Mucosa of stomach (tissue), 1 donor: ENCODE measurements around the gene SERPINA1.

Source experiments
- H3K27me3 ChIP-seq: one replicate; pipeline ENCODE4 v1.7.0; 2013; ENCODE audit warnings: mild to moderate bottlenecking, low read length; ENCODE audit not compliant: control insufficient read depth, insufficient read depth
- H3K36me3 ChIP-seq: one replicate; pipeline ENCODE4 v1.7.0; 2013; ENCODE audit warnings: low read length; ENCODE audit not compliant: control insufficient read depth, insufficient read depth
- H3K4me1 ChIP-seq: one replicate; pipeline ENCODE4 v1.7.0; 2013; ENCODE audit warnings: mild to moderate bottlenecking, low read length; ENCODE audit not compliant: control insufficient read depth, insufficient read depth
- H3K4me3 ChIP-seq: one replicate; pipeline ENCODE4 v1.7.0; 2013; ENCODE audit warnings: low read length
- H3K9ac ChIP-seq: one replicate; pipeline ENCODE4 v1.7.0; 2013; ENCODE audit warnings: mild to moderate bottlenecking, low read length, moderate library complexity
- H3K9me3 ChIP-seq: one replicate; pipeline ENCODE4 v1.7.0; 2013; ENCODE audit warnings: mild to moderate bottlenecking, low read length, moderate library complexity; ENCODE audit not compliant: control insufficient read depth
- donor health status: Pancreatic carcinoma.

SERPINA1 gene

GRCh38 chr14:94387051-94388026, 1.1 kb downstream of the SERPINA1 start:
- Histone ChIP-seq H3K9me3 (no peaks in the 10 kb centered on the region), H3K27me3 (no peaks in the 10 kb centered on the region), H3K4me1 (peaks cover 23% of the 10 kb centered on the region), H3K9ac (no peak overlapping the region), H3K36me3 (no peaks in the 10 kb centered on the region), H3K4me3 (no peak overlapping the region)

GRCh38 chr14:94386085-94387031, 2.0 kb downstream of the SERPINA1 start:
- Histone ChIP-seq H3K4me3 (no peak overlapping the region), H3K9me3 (no peaks in the 10 kb centered on the region), H3K9ac (no peak overlapping the region), H3K4me1 (peaks cover 23% of the 10 kb centered on the region), H3K27me3 (no peaks in the 10 kb centered on the region), H3K36me3 (no peaks in the 10 kb centered on the region)

GRCh38 chr14:94385553-94386057, 2.8 kb downstream of the SERPINA1 start:
- Histone ChIP-seq H3K9me3 (no peaks in the 10 kb centered on the region), H3K27me3 (no peaks in the 10 kb centered on the region), H3K4me3 (no peak overlapping the region), H3K9ac (no peak overlapping the region), H3K36me3 (no peaks in the 10 kb centered on the region), H3K4me1 (peaks cover 15% of the 10 kb centered on the region)

- H3K9me3 ChIP-seq: no peaks in the 10 kb centered on the region
Measured at GRCh38 chr14:94384342-94384741, 4.1 kb downstream of the SERPINA1 start.

GRCh38 chr14:94383777-94384176, 4.6 kb downstream of the SERPINA1 start:
- Histone ChIP-seq H3K4me1 (peaks cover 5% of the 10 kb centered on the region), H3K9me3 (no peaks in the 10 kb centered on the region), H3K27me3 (no peaks in the 10 kb centered on the region), H3K36me3 (no peaks in the 10 kb centered on the region), H3K9ac (no peak overlapping the region), H3K4me3 (no peak overlapping the region)

More at GRCh38 chr14:94384342-94384741, 4.1 kb downstream of the SERPINA1 start:
- no peaks in the 10 kb centered on the region for H3K27me3 ChIP-seq
- peaks cover 8% of the 10 kb centered on the region for H3K4me1 ChIP-seq
- no peak overlapping the region for H3K9ac ChIP-seq
- no peak overlapping the region for H3K4me3 ChIP-seq
- no peaks in the 10 kb centered on the region for H3K36me3 ChIP-seq

- H3K4me3 ChIP-seq: no peak overlapping the region
- no peaks in the 10 kb centered on the region for H3K9me3 ChIP-seq
- H3K36me3 ChIP-seq: no peaks in the 10 kb centered on the region
- no peak overlapping the region for H3K9ac ChIP-seq
- no peaks in the 10 kb centered on the region for H3K27me3 ChIP-seq
- no peaks in the 10 kb centered on the region for H3K4me1 ChIP-seq
Measured at GRCh38 chr14:94382716-94383596, 5.4 kb downstream of the SERPINA1 start.

- Histone ChIP-seq H3K36me3 (no peaks in the 10 kb centered on the region), H3K4me3 (no peak overlapping the region), H3K9ac (no peak overlapping the region), H3K27me3 (no peaks in the 10 kb centered on the region), H3K9me3 (no peaks in the 10 kb centered on the region), H3K4me1 (no peaks in the 10 kb centered on the region)
Measured at GRCh38 chr14:94382099-94382715, 6.2 kb downstream of the SERPINA1 start.

GRCh38 chr14:94381149-94382030, 7.0 kb downstream of the SERPINA1 start:
- Histone ChIP-seq H3K4me3 (no peak overlapping the region), H3K9me3 (no peaks in the 10 kb centered on the region), H3K36me3 (no peaks in the 10 kb centered on the region)

GRCh38 chr14:94380225-94381148, 7.9 kb downstream of the SERPINA1 start:
- no peaks in the 10 kb centered on the region for H3K27me3 ChIP-seq
- no peaks in the 10 kb centered on the region for H3K36me3 ChIP-seq
- no peak overlapping the region for H3K9ac ChIP-seq
- no peaks in the 10 kb centered on the region for H3K4me1 ChIP-seq
- no peak overlapping the region for H3K4me3 ChIP-seq
- H3K9me3 ChIP-seq: no peaks in the 10 kb centered on the region

More at GRCh38 chr14:94381149-94382030, 7.0 kb downstream of the SERPINA1 start:
- Histone ChIP-seq H3K4me1 (no peaks in the 10 kb centered on the region), H3K9ac (no peak overlapping the region), H3K27me3 (no peaks in the 10 kb centered on the region)
